Forelimb muscle (tissue), 1 donor: Measurements from ENCODE around the gene SPTLC2. TPM values are rescaled to one million over a fixed set of nuclear protein-coding genes. Genes with fewer than 3 reads are reported as not detected.
"Not testable (repeated sequence)": the region's sequence is repeated elsewhere in the genome, so short reads cannot be mapped to it uniquely, and the experiment has no call there.

Experiments used
- DNase-seq: peaks from one replicate; pipeline ENCODE4 v3.0.0-alpha.2; 2013; ENCODE audit warnings: low read depth
- polyA plus RNA-seq: library from polyadenylated mRNA; unstranded; fragments of 120-200 nt; gene quantifications from one replicate; pipeline ENCODE4 v1.2.1, GENCODE V29; 2013; ENCODE audit not compliant: insufficient read length

Gene SPTLC2
- polyA plus RNA-seq, 1 donor = 16.4 TPM

- no peak for DNase-seq
Measured at GRCh38 chr14:77589099-77589498, 27.3 kb downstream of the SPTLC2 start.

DNA sequence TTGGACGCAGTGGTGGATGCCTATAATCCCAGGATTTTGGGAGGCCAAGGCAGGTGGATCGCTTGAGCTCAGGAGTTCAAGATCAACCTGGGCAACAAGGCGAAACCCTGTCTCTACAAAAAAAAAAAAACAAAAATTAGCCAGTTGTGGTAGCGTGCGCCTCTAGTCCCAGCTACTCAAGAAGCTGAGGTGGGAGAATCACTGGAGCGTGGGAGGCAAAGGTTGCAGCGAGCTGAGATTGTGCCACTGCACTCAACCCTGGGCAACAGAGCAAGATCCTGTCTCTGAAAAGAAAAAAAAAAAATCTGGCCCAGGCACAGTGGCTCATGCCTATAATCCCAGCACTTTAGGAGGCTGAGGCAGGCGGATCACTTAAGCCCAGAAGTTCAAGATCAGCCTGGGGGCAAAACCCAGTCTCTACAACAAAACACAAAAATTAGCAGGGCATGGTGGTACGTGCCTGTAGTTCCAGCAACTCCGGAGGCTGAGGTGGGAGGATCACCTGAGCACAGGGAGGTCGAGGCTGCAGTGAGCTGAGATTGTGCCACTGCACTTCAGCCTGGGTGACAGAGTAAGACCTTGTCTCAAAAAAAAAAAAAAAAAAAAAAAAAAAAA is 27.9 kb downstream of the SPTLC2 start:
- DNase-seq = not testable (repeated sequence)

- DNase-seq = no peak
Measured at GRCh38 chr14:77585385-77585784, 31.1 kb downstream of the SPTLC2 start.

GRCh38 chr14:77584809-77585208 is 31.6 kb downstream of the SPTLC2 start:
- no peak for DNase-seq

- DNase-seq = no peak
Measured at GRCh38 chr14:77583657-77584056, 32.8 kb downstream of the SPTLC2 start.

DNA sequence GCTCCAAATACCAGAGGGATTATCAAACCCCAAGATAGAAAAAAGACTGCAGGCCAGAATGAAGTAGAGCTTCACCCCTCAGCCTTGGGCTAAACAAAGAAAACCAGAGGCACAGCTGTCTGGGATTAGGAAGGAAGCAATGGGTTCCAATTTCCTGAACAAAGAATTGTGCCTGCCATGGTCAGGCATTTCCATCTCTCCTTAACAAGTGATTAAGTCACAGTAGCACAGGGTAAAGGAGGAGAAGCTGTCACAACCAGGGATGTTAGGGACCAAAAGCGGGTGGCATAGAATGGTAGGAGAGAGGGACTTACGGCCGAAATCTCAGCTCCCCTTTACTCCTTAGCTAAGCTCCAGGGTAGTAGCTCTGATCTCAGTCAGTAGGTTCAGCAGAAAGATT is 33.9 kb downstream of the SPTLC2 start:
- DNase-seq = no peak

- DNase-seq = no peak
Measured at GRCh38 chr14:77580964-77581505, 35.4 kb downstream of the SPTLC2 start.

GRCh38 chr14:77580477-77580876 is 36.0 kb downstream of the SPTLC2 start:
- DNase-seq = no peak

DNA sequence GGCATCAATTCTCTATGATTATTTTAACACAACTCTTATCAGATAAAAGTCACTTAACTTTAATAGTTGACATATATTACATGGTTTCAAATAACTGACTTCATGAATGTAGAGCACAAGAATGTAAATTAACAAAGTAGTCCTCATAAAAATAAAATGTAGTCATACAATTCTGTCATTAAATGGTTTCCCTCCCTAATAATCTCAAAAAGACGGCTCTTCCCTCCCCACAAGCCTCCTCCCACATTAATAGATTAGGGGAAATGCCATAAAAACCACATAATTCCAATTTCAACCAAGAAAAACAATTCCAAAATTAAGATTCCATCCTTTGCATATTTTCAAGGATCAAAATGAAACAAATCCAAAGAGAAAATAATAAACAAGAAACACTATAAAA is 36.7 kb downstream of the SPTLC2 start:
- no peak for DNase-seq

DNA sequence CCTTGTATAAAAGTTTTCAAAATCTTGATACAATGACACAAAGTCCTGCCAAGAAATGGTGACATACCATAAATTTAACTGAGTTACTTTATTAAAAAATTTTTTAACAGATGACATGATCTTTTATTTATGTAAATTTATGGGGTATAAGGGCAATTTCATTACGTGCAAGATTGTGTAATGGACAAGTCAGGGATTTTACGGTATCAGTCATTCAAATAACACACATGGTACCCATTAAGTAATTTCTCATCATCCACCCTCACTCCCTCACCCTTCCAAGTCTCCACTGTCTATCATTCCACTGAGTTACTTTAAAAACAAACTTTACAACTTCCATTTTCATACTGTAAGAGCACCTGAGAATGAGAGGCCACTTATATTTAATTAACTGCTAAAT is 37.4 kb downstream of the SPTLC2 start:
- no peak for DNase-seq

- DNase-seq = no peak
Measured at GRCh38 chr14:77574446-77575115, 41.9 kb downstream of the SPTLC2 start.

DNA sequence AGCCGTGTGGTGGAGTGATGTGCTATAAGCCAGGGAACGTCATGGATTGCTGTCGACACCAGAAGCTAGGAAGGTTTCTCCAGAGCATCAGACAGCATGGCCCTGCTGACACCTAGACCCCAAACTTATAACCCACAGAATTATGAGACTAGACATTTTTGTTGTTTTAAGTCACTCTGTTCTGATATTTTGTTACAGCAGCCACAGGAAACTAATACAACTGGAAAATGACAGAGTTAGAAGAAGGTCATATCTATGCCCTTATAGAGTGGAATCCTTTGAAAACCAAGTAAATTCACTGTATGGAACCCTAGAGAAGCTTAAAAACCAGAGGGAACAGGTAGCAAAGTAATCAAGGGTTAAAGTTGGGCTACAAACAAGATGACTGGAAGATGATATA is 42.5 kb downstream of the SPTLC2 start:
- no peak for DNase-seq

- DNase-seq = no peak
Measured at GRCh38 chr14:77570706-77571268, 45.6 kb downstream of the SPTLC2 start.

GRCh38 chr14:77565994-77566305 is 50.5 kb downstream of the SPTLC2 start:
- DNase-seq = no peak

DNA sequence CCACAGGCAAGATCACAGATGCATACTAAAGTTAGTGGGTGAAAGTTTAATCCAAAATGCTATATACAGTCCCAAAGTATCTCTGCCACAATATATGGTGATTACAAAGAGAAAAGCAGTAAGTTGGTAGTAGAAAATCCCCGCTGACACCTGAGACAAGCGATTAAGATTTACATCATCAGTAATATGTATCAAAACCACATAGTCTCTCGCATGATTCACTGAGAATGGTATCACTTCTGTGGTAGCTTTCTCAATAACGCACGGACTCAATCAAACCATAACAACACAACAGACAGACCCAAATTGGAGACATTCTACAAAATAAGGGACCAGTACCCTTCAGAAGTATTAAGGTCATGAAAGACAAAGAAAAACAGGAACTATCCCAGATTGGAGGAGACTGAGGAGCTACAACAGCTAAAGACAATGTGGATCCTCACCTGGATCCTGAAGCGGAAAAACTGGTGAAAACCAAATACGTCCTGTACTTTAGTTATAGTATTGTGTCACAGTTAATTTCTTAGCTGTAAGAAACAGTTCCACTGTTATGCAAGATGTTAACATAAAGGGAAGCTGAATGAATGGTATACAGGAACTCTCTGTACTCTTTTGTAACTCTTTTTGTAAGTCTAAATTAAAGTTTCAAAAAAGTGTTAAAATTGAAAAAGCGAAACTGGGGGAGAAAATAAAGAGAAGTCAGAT is 51.0 kb downstream of the SPTLC2 start:
- DNase-seq = no peak

DNA sequence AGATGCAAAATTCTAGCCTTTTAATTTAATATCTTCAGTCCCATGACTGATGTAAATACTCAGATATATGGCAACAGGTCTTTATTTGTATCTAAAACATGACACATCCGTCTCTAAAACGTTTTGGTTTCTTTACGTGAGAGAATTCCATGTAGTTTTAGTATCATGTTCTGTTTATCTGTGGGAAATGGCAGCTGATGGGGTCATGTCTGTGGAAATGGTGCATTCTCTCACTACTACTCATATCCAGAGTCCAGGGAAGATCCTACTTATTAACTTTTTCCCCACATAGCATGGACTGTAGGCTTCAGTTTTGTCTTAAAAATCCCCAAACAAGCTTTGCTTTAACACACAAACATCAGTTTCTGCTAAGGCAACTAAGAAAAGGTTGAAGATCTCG is 53.8 kb downstream of the SPTLC2 start:
- no peak for DNase-seq

GRCh38 chr14:77561881-77562280 is 54.6 kb downstream of the SPTLC2 start:
- no peak for DNase-seq

GRCh38 chr14:77559381-77559780 is 57.1 kb downstream of the SPTLC2 start:
- DNase-seq = no peak

GRCh38 chr14:77557391-77557790 is 59.0 kb downstream of the SPTLC2 start:
- no peak for DNase-seq

- DNase-seq = no peak
Measured at GRCh38 chr14:77556946-77557345, 59.5 kb downstream of the SPTLC2 start.

GRCh38 chr14:77554816-77555599 is 61.4 kb downstream of the SPTLC2 start:
- no peak for DNase-seq

GRCh38 chr14:77554207-77554606 is 62.2 kb downstream of the SPTLC2 start:
- no peak for DNase-seq
